Vagina (tissue), 2 donors: Measurements from ENCODE around the gene BACE2.

Experiments
- CTCF ChIP-seq, 3 experiments: fragments of 450-650 bp in 2 of 3; fragments of 200-600 bp in 1 of 3; sonication (generic) in 1 of 3; IDR thresholded peaks; one replicate each; pipeline ENCODE4 v1.5.1; 2017 to 2019; ENCODE audit warnings: antibody characterized with exemption in 3 of 3, mild to moderate bottlenecking in 2 of 3, moderate library complexity in 2 of 3
- POLR2AphosphoS5 ChIP-seq, 2 donors: sonication (generic); formaldehyde crosslinking; IDR thresholded peaks; one replicate each; pipeline ENCODE4 v1.9.0; 2017; ENCODE audit warnings: antibody characterized with exemption in 2 of 2, mild to moderate bottlenecking in 2 of 2, low read depth in 1 of 2; ENCODE audit not compliant: insufficient read depth in 1 of 2

GRCh38 chr21:41147979-41148355 is 20.0 kb upstream of the BACE2 start:
- TF ChIP-seq POLR2AphosphoS5 (IDR thresholded peaks at IDR 0.05; ENCODE audit: insufficient read depth in 1 of 2, low read depth in 1 of 2) = no peak
- TF ChIP-seq CTCF (IDR thresholded peaks at IDR 0.05) = no peak
